GM18868 (cell line): ENCODE data around the gene GAS2L3.
"Not testable (repeated sequence)": the region's sequence is repeated elsewhere in the genome, so short reads cannot be mapped to it uniquely, and the experiment has no call there.

Experiments
- ATAC-seq: cut with Tn5 transposase; IDR thresholded peaks from one replicate; pipeline ENCODE4 v1.9.1; 2021; ENCODE audit warnings: mild to moderate bottlenecking, moderate library complexity; ENCODE audit not compliant: unreplicated experiment

Gene GAS2L3

GRCh38 chr12:100573292-100574186 lies at the start of gene GAS2L3:
TSS of gene GAS2L3 (plus strand) at chr12:100573684. CDS start at chr12:100594905, 21,221 bp downstream.
- ATAC-seq = peak; percentile 95

GRCh38 chr12:100528034-100528433 lies 45.5 kb upstream of the GAS2L3 start:
- ATAC-seq = no peak

- no peak for ATAC-seq
Measured at GRCh38 chr12:100528471-100529127, 44.9 kb upstream of the GAS2L3 start.

- ATAC-seq = no peak
Measured at GRCh38 chr12:100529756-100530350, 43.6 kb upstream of the GAS2L3 start.

- no peak for ATAC-seq
Measured at GRCh38 chr12:100533376-100533775, 40.1 kb upstream of the GAS2L3 start.

- no peak for ATAC-seq
Measured at GRCh38 chr12:100534625-100535227, 38.8 kb upstream of the GAS2L3 start.

- no peak for ATAC-seq
Measured at GRCh38 chr12:100539202-100539601, 34.3 kb upstream of the GAS2L3 start.

GRCh38 chr12:100544165-100544564 lies 29.3 kb upstream of the GAS2L3 start:
- ATAC-seq = no peak

GRCh38 chr12:100545092-100545491 lies 28.4 kb upstream of the GAS2L3 start:
- ATAC-seq = no peak

- no peak for ATAC-seq
Measured at GRCh38 chr12:100553936-100554335, 19.5 kb upstream of the GAS2L3 start.

- ATAC-seq = no peak
Measured at GRCh38 chr12:100554608-100555077, 18.8 kb upstream of the GAS2L3 start.

GRCh38 chr12:100555722-100556121 lies 17.8 kb upstream of the GAS2L3 start:
- no peak for ATAC-seq

GRCh38 chr12:100557357-100557756 lies 16.1 kb upstream of the GAS2L3 start:
- no peak for ATAC-seq

- ATAC-seq = not testable (repeated sequence)
Measured at GRCh38 chr12:100559261-100559660, 14.2 kb upstream of the GAS2L3 start.

- no peak for ATAC-seq
Measured at GRCh38 chr12:100564090-100564489, 9.4 kb upstream of the GAS2L3 start.

GRCh38 chr12:100564905-100565467 lies 8.5 kb upstream of the GAS2L3 start:
- no peak for ATAC-seq

- no peak for ATAC-seq
Measured at GRCh38 chr12:100565987-100566545, 7.4 kb upstream of the GAS2L3 start.

- peak; percentile 96 for ATAC-seq
Measured at GRCh38 chr12:100566887-100567637, 6.4 kb upstream of the GAS2L3 start.

GRCh38 chr12:100567945-100568344 lies 5.5 kb upstream of the GAS2L3 start:
- peak; percentile 40 for ATAC-seq

- ATAC-seq = no peak
Measured at GRCh38 chr12:100572184-100572583, 1.3 kb upstream of the GAS2L3 start.
